Bronchial epithelial cell (primary cell): ENCODE results near the gene C1QB. TPM values are rescaled to one million over a fixed set of nuclear protein-coding genes. Genes with fewer than 3 reads are reported as not detected.

Experiments
- DNase-seq: peaks from one replicate; pipeline ENCODE4 v3.0.0-alpha.2; 2010; ENCODE audit warnings: low read depth
- FAIRE-seq: peaks from 2 replicates; lab custom pipeline; 2011; peaks lifted over from hg19 to GRCh38; lab: Jason Lieb, UNC
- H3K27me3 ChIP-seq: 2 replicates; pipeline ENCODE4 v1.5.1; 2011; ENCODE audit warnings: low read length; ENCODE audit not compliant: control insufficient read depth, insufficient read depth
- H3K36me3 ChIP-seq: 2 replicates; pipeline ENCODE4 v1.5.1; 2011; ENCODE audit warnings: low read length; ENCODE audit not compliant: control insufficient read depth, insufficient read depth
- H3K4me3 ChIP-seq: 2 replicates; pipeline ENCODE4 v1.5.1; 2011; ENCODE audit warnings: mild to moderate bottlenecking, low read depth, low read length, control low read depth
- total RNA-seq: library from RNA; depleted of rRNA; stranded (reverse); fragments of >200 nt; gene quantifications from 2 replicates; pipeline ENCODE4 v1.2.1, GENCODE V29; 2014
- TF ChIP-seq, protein P1 (sequence below): IDR thresholded peaks from 2 replicates; pipeline ENCODE4 v1.5.1; 2011; ENCODE audit warnings: mild to moderate bottlenecking, moderate library complexity, low read length, control low read depth, inconsistent platforms; ENCODE audit not compliant: insufficient read depth, severe bottlenecking

C1QB gene
- total RNA-seq, 1 donor from 2014 or later, result not detected

DNA sequence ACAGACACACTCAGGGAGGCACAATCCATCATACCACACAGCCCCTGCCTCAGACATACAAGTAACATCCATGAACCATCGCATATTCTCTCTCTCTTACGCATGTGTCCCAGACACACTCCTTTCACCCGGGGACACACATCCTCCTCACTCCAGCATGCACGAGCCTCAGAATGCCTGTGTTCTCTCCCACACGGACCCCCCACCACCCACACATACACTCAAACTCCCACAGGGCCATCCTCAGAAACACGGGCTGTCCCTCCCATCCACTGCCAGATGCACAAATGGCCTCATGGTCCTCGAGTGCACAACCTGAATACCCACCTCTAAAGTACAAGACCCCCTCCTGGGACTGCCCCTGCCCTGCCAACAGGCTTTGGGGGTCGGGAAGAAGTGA lies 11.8 kb upstream of the C1QB start:
- H3K4me3 ChIP-seq, result no peak overlapping the region
- no peaks in the 10 kb centered on the region for H3K36me3 ChIP-seq
- TF ChIP-seq, protein P1, sequence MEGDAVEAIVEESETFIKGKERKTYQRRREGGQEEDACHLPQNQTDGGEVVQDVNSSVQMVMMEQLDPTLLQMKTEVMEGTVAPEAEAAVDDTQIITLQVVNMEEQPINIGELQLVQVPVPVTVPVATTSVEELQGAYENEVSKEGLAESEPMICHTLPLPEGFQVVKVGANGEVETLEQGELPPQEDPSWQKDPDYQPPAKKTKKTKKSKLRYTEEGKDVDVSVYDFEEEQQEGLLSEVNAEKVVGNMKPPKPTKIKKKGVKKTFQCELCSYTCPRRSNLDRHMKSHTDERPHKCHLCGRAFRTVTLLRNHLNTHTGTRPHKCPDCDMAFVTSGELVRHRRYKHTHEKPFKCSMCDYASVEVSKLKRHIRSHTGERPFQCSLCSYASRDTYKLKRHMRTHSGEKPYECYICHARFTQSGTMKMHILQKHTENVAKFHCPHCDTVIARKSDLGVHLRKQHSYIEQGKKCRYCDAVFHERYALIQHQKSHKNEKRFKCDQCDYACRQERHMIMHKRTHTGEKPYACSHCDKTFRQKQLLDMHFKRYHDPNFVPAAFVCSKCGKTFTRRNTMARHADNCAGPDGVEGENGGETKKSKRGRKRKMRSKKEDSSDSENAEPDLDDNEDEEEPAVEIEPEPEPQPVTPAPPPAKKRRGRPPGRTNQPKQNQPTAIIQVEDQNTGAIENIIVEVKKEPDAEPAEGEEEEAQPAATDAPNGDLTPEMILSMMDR, result no peak
- FAIRE-seq (peak; percentile 58), DNase-seq (no peak)
- H3K27me3 ChIP-seq, result peaks cover 6% of the 10 kb centered on the region

GRCh38 chr1:22641906-22642636 lies 11.0 kb upstream of the C1QB start:
- DNase-seq (peak; percentile 18), FAIRE-seq (no peak)
- TF ChIP-seq, protein P1, result peak; percentile 91
- Histone ChIP-seq H3K27me3 (peaks cover 6% of the 10 kb centered on the region), H3K4me3 (no peak overlapping the region), H3K36me3 (no peaks in the 10 kb centered on the region)

DNA sequence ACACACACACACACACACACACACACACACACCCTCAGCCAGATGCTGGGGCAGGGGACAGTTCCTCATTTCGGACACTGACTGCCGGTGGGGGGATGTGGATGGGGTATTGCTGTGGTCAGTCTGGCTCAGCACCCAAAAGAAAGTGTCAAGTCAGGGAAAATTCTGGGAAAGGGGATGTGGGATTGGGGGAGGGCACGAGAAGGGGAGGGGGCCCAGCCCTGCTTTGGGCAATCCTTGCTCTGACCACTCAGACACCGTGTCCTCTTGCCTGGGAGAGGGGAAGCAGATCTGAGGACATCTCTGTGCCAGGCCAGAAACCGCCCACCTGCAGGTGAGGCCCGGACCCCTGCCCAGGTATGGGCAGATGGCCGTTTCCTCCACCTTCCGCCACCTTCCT lies 9.7 kb upstream of the C1QB start, which contains the start of gene C1QC:
Gene C1QC (plus strand): TSS at position 253 of the 400 bp plus-strand sequence. CDS start 391 bp downstream, outside the sequence.
- TF ChIP-seq, protein P1, result no peak
- Histone ChIP-seq H3K4me3 (no peak within 1 kb of the TSS), H3K27me3 (peaks cover 4% of the 10 kb centered on the region), H3K36me3 (no peaks in the 10 kb centered on the region)
- FAIRE-seq (no peak), DNase-seq (no peak)

DNA sequence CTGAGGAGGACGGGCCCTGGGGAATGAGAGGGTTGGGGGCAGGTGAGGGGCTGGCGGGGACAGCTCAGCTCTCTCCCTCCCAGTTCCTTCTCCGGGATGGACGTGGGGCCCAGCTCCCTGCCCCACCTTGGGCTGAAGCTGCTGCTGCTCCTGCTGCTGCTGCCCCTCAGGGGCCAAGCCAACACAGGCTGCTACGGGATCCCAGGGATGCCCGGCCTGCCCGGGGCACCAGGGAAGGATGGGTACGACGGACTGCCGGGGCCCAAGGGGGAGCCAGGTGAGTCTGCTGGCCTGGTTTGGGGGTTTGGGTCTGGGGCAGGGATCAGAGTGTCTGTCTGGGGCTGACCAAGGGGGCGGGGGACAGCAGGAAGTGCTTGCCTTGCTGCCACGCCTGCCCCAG lies 9.1 kb upstream of the C1QB start:
- no peaks in the 10 kb centered on the region for H3K36me3 ChIP-seq
- peaks cover 4% of the 10 kb centered on the region for H3K27me3 ChIP-seq
- TF ChIP-seq, protein P1, result no peak
- FAIRE-seq, result no peak
- H3K4me3 ChIP-seq, result no peak overlapping the region
- DNase-seq, result no peak

DNA sequence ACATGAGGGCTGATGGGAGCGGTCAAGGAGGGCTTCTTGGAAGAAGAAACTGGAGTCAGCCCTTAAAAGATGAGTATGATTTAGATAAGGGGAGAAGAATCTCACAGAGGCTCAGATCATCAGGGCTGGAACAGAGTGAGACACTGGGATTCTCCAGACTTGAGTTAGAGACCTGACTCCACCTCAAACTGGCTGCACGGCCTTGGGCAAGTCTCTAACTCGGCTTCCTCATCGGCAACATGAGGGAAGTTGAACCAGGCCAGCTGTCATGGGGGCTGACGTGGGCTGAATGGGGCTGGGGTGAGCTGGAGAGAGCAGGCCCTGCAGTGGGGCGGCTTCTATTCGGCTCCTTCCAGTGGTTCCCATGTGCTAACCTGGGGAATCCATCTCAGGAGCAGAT lies 7.1 kb upstream of the C1QB start:
- no peak for FAIRE-seq
- no peak for DNase-seq

More for the DNA sequence above, 7.1 kb upstream of the C1QB start:
- TF ChIP-seq, protein P1, result no peak
- Histone ChIP-seq H3K4me3 (no peak overlapping the region), H3K36me3 (no peaks in the 10 kb centered on the region), H3K27me3 (peaks cover 3% of the 10 kb centered on the region)
